Nephron progenitor cell (in vitro differentiated cells): ENCODE data around the gene LRRC45.
A peak's percentile ranks its signal among the peaks of the same experiment; 100 is the strongest.

Experiments
- DNase-seq: peaks from one replicate; pipeline ENCODE4 v3.0.0; 2021
- H3K27ac Mint-ChIP-seq: 2 replicates; pipeline ENCODE4 v1.8.0; 2021; ENCODE audit warnings: mild to moderate bottlenecking, moderate library complexity, mixed read lengths
- H3K27me3 Mint-ChIP-seq: 2 replicates; pipeline ENCODE4 v1.8.0; 2021; ENCODE audit warnings: mild to moderate bottlenecking, low read depth, mixed read lengths; ENCODE audit not compliant: poor library complexity
- H3K36me3 Mint-ChIP-seq: 2 replicates; pipeline ENCODE4 v1.8.0; 2021; ENCODE audit warnings: low read depth, mixed read lengths
- H3K4me1 Mint-ChIP-seq: 2 replicates; pipeline ENCODE4 v1.8.0; 2021; ENCODE audit warnings: mixed read lengths
- H3K4me3 Mint-ChIP-seq: 2 replicates; pipeline ENCODE4 v1.8.0; 2021; ENCODE audit warnings: mild to moderate bottlenecking, moderate library complexity, mixed read lengths
- H3K9me3 Mint-ChIP-seq: 2 replicates; pipeline ENCODE4 v1.8.0; 2021; ENCODE audit warnings: mild to moderate bottlenecking, moderate library complexity, mixed read lengths
- CTCF ChIP-seq: fragments of 200-600 bp; sonication (generic); IDR thresholded peaks from 2 replicates; pipeline ENCODE4 v1.5.0; 2021; ENCODE audit warnings: antibody characterized with exemption

The LRRC45 gene

GRCh38 chr17:82010575-82011525 lies 12.3 kb upstream of the LRRC45 start:
- no peak for TF ChIP-seq CTCF
- no peak for DNase-seq
- Mint-ChIP-seq H3K27me3 (no peaks in the 10 kb centered on the region), H3K36me3 (no peaks in the 10 kb centered on the region), H3K4me1 (peaks cover 25% of the 10 kb centered on the region), H3K4me3 (no peak overlapping the region), H3K9me3 (no peaks in the 10 kb centered on the region), H3K27ac (no peak overlapping the region)

GRCh38 chr17:82011617-82012187 lies 11.4 kb upstream of the LRRC45 start:
- no peak overlapping the region for H3K27ac Mint-ChIP-seq
- no peaks in the 10 kb centered on the region for H3K9me3 Mint-ChIP-seq
- TF ChIP-seq CTCF = no peak
- H3K4me3 Mint-ChIP-seq = no peak overlapping the region
- DNase-seq = no peak
- no peaks in the 10 kb centered on the region for H3K36me3 Mint-ChIP-seq
- H3K4me1 Mint-ChIP-seq = peaks cover 17% of the 10 kb centered on the region
- no peaks in the 10 kb centered on the region for H3K27me3 Mint-ChIP-seq

GRCh38 chr17:82012261-82012639 lies 10.9 kb upstream of the LRRC45 start:
- peaks cover 17% of the 10 kb centered on the region for H3K4me1 Mint-ChIP-seq
- DNase-seq = no peak
- TF ChIP-seq CTCF = no peak
- H3K4me3 Mint-ChIP-seq = no peak overlapping the region
- no peak overlapping the region for H3K27ac Mint-ChIP-seq
- H3K9me3 Mint-ChIP-seq = no peaks in the 10 kb centered on the region
- no peaks in the 10 kb centered on the region for H3K27me3 Mint-ChIP-seq
- no peaks in the 10 kb centered on the region for H3K36me3 Mint-ChIP-seq

GRCh38 chr17:82012640-82013295 lies 10.3 kb upstream of the LRRC45 start:
- H3K27ac Mint-ChIP-seq = peak overlapping the region; percentile 39
- no peak overlapping the region for H3K4me3 Mint-ChIP-seq
- no peak for TF ChIP-seq CTCF
- peaks cover 17% of the 10 kb centered on the region for H3K4me1 Mint-ChIP-seq
- H3K27me3 Mint-ChIP-seq = no peaks in the 10 kb centered on the region
- no peak for DNase-seq
- H3K36me3 Mint-ChIP-seq = no peaks in the 10 kb centered on the region
- no peaks in the 10 kb centered on the region for H3K9me3 Mint-ChIP-seq

- Mint-ChIP-seq H3K4me1 (peaks cover 18% of the 10 kb centered on the region), H3K27me3 (no peaks in the 10 kb centered on the region), H3K4me3 (no peak overlapping the region), H3K27ac (no peak overlapping the region), H3K36me3 (no peaks in the 10 kb centered on the region), H3K9me3 (no peaks in the 10 kb centered on the region)
- no peak for DNase-seq
- no peak for TF ChIP-seq CTCF
These were observed 9.8 kb upstream of the LRRC45 start for GRCh38 chr17:82013341-82013740.
